Endothelial cell of umbilical vein (primary cell): ENCODE results near the gene AGPS. TPM values are rescaled to one million over a fixed set of nuclear protein-coding genes. Genes with fewer than 3 reads are reported as not detected.

ENCODE experiments used
- BruUV-seq: library from RNA; stranded (reverse); fragments of 400-500 nt; replicated peaks from 2 replicates; lab custom pipeline; 2021; lab: Mats Ljungman, UMichigan
- CTCF ChIA-PET: fragments of 300-600, 350-600 bp; sonication (Branson Sonifier 250); formaldehyde crosslinking; loops from one replicate; lab custom pipeline; 2021; ENCODE audit warnings: antibody characterized with exemption, inconsistent platforms; lab: Charles Lee
- POLR2A ChIA-PET: fragments of 300-600, 350-600 bp; sonication (Branson Sonifier 250); formaldehyde crosslinking; loops from one replicate; lab custom pipeline; 2021; ENCODE audit warnings: antibody characterized with exemption, inconsistent platforms; lab: Charles Lee
- DNase-seq: peaks from one replicate; pipeline ENCODE4 v3.0.0-alpha.2; 2011; ENCODE audit warnings: low read depth, low spot score
- FAIRE-seq: peaks from 2 replicates; lab custom pipeline; 2011; peaks lifted over from hg19 to GRCh38; lab: Jason Lieb, UNC
- H2AFZ ChIP-seq: 2 replicates; pipeline ENCODE4 v1.6.0; 2012; ENCODE audit warnings: low read depth, low read length, control low read depth, inconsistent platforms
- H3K27ac ChIP-seq: 2 replicates; pipeline ENCODE4 v1.5.1; 2011; ENCODE audit warnings: low read depth, mild to moderate bottlenecking, control low read depth, low read length, moderate library complexity; ENCODE audit not compliant: insufficient read depth
- H3K27me3 ChIP-seq, 2 experiments: 2 replicates each; pipeline versions ENCODE4 v1.6.0 to v1.6.1; 2011; ENCODE audit warnings: low read length in 2 of 2, mixed read lengths in 1 of 2; ENCODE audit not compliant: control insufficient read depth in 2 of 2, insufficient read depth in 2 of 2
- H3K36me3 ChIP-seq, 2 experiments: 2 replicates in 1 of 2; 3 replicates in 1 of 2; pipeline ENCODE4 v1.5.1; 2011; ENCODE audit warnings: low read length in 2 of 2, mild to moderate bottlenecking in 1 of 2, moderate library complexity in 1 of 2; ENCODE audit not compliant: control insufficient read depth in 2 of 2, insufficient read depth in 2 of 2; ENCODE audit errors: extremely low read depth in 1 of 2
- H3K4me1 ChIP-seq: 3 replicates; pipeline ENCODE4 v1.5.1; 2011; ENCODE audit warnings: mild to moderate bottlenecking, low read length; ENCODE audit not compliant: control insufficient read depth, insufficient read depth; ENCODE audit errors: extremely low read depth
- H3K4me2 ChIP-seq: 2 replicates; pipeline ENCODE4 v1.6.1; 2011; ENCODE audit warnings: low read length, control low read depth, mixed read lengths; ENCODE audit not compliant: insufficient read depth
- H3K4me3 ChIP-seq, 3 experiments: fragments of 200-600 bp in 1 of 3; sonication (generic), shearing (Covaris generic) in 1 of 3; replicated peaks in 1 of 3; 2 replicates each; pipeline ENCODE4 v1.5.1; 2011 to 2016; ENCODE audit warnings: control low read depth in 3 of 3, low read length in 3 of 3, mild to moderate bottlenecking in 2 of 3, inconsistent platforms in 1 of 3, low read depth in 1 of 3, moderate library complexity in 1 of 3; ENCODE audit not compliant: insufficient read depth in 1 of 3
- H3K79me2 ChIP-seq: 2 replicates; pipeline ENCODE4 v1.6.0; 2012; ENCODE audit warnings: low read length, inconsistent platforms; ENCODE audit not compliant: control insufficient read depth, insufficient read depth
- H3K9ac ChIP-seq: replicated peaks from 2 replicates; pipeline ENCODE3; 2011; ENCODE audit warnings: low read length, control low read depth; ENCODE audit not compliant: insufficient read depth; ENCODE audit errors: extremely low read depth
- H3K9me1 ChIP-seq: replicated peaks from 3 replicates; pipeline ENCODE4 v1.6.0; 2011; ENCODE audit warnings: mild to moderate bottlenecking, low read length; ENCODE audit not compliant: control insufficient read depth, insufficient read depth; ENCODE audit errors: extremely low read depth
- H3K9me3 ChIP-seq: replicated peaks from 2 replicates; pipeline ENCODE4 v1.5.1; 2012; ENCODE audit warnings: low read length, inconsistent platforms; ENCODE audit not compliant: control insufficient read depth, insufficient read depth
- H4K20me1 ChIP-seq: replicated peaks from 2 replicates; pipeline ENCODE3; 2011; ENCODE audit warnings: mild to moderate bottlenecking, low read length; ENCODE audit not compliant: control insufficient read depth, insufficient read depth; ENCODE audit errors: extremely low read depth
- EZH2 ChIP-seq: IDR thresholded peaks from 2 replicates; pipeline ENCODE4 v1.6.1; 2012; ENCODE audit warnings: borderline replicate concordance, low read depth, mild to moderate bottlenecking, moderate library complexity, low read length, inconsistent platforms; ENCODE audit not compliant: severe bottlenecking
- FOS ChIP-seq: IDR thresholded peaks from 2 replicates; pipeline ENCODE4 v1.6.1; 2011; ENCODE audit warnings: mild to moderate bottlenecking, low read length, moderate library complexity, borderline replicate concordance; ENCODE audit not compliant: insufficient read depth
- GATA2 ChIP-seq: IDR thresholded peaks from 2 replicates; pipeline ENCODE4 v1.7.0; 2011; ENCODE audit warnings: low read depth, mild to moderate bottlenecking, moderate library complexity, mixed read lengths, low read length; ENCODE audit not compliant: insufficient read length, insufficient read depth
- JUN ChIP-seq: IDR thresholded peaks from 2 replicates; pipeline ENCODE4 v1.6.1; 2011; ENCODE audit warnings: borderline replicate concordance, low read depth; ENCODE audit not compliant: insufficient read length, insufficient read depth
- MYC ChIP-seq: IDR thresholded peaks from one replicate; pipeline ENCODE4 v1.6.1; 2011; ENCODE audit warnings: mild to moderate bottlenecking, low read depth, low read length
- POLR2A ChIP-seq: IDR thresholded peaks from 2 replicates; pipeline ENCODE4 v1.6.1; 2012; ENCODE audit warnings: low read depth, mild to moderate bottlenecking, control low read depth, low read length
- POLR2AphosphoS5 ChIP-seq: IDR thresholded peaks from 2 replicates; pipeline ENCODE4 v1.6.1; 2012; ENCODE audit warnings: low read depth, mild to moderate bottlenecking, control low read depth, low read length, moderate library complexity; ENCODE audit not compliant: insufficient read depth
- dilution Hi-C: fragments of 300-500 bp; cut with MboI; formaldehyde crosslinking; loops from one replicate; pipeline ENCODE4 v1.15.0; 2019; ENCODE audit warnings: low sequenced_read_pairs; ENCODE audit not compliant: extremely low pct_ligation_motif_present
- intact Hi-C: fragments of 100-400 bp; cut with micrococcal nuclease; formaldehyde crosslinking; loops from one replicate; pipeline ENCODE4 v1.10.0; 2022
- polyA plus RNA-seq, 4 experiments: library from polyadenylated mRNA; depleted of rRNA in 3 of 4; stranded (reverse) in 3 of 4; unstranded in 1 of 4; fragments of >200 nt; gene quantifications; 2 replicates each; pipeline versions ENCODE4 v1.2.1 to v1.2.3, GENCODE V29; 2011 to 2012; ENCODE audit warnings: missing spikeins in 1 of 4
- total RNA-seq: library from RNA; stranded (reverse); gene quantifications from 2 replicates; pipeline ENCODE4 v1.2.3, GENCODE V29; 2021
- TF ChIP-seq, protein P1 (sequence below), 2 donors: IDR thresholded peaks; 1 replicate in 1 of 2; 2 replicates in 1 of 2; pipeline ENCODE4 v1.5.1; 2011; ENCODE audit warnings: low read length in 2 of 2, mild to moderate bottlenecking in 2 of 2, moderate library complexity in 2 of 2, control low read depth in 1 of 2, inconsistent platforms in 1 of 2, low read depth in 1 of 2; ENCODE audit not compliant: insufficient read depth in 1 of 2; ENCODE audit errors: extremely low read depth in 1 of 2
- TF ChIP-seq, protein P2 (sequence below): IDR thresholded peaks from 2 replicates; pipeline ENCODE4 v1.6.1; 2011; ENCODE audit not compliant: insufficient read depth, insufficient read length

Gene AGPS
- total and polyA plus RNA-seq, 2 donors (not counting 3 experiments of a cell fraction or from before 2014, with no cell fraction given), result 10.1 to 96.5 TPM

- no TSS peak for BruUV-seq
- intact Hi-C loops, result loop anchor here (5.0 kb wide), 1 partner anchor 156 kb away; no protein-coding TSS in a partner anchor
- H3K4me3 ChIP-seq, result no peak overlapping the region
Observed at GRCh38 chr2:177398791-177399190, 6.2 kb downstream of the AGPS start.

DNA sequence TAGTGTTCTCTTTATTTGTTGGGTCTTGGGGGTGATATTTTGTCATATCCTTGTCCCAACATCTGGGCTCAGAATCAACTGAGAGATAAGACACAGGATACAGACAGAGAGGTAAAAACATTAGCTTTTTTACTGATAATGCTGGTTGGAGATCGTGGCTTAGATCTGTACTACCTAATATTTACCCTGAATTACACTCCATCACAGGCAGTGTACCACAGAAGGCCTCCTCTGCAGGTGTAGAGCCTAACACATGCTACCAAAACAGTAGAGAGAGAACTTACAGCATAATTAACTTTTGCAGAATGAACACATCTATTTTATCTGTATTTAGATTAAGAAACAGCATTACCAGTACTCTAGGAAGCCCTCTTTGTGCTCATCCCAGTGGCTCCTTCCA is 6.8 kb downstream of the AGPS start:
- ChIA-PET CTCF (no interaction called here), POLR2A (no interaction called here)
- intact Hi-C loops (loop anchor here (5.0 kb wide), 1 partner anchor 157 kb away; no protein-coding TSS in a partner anchor), dilution Hi-C loops (loop anchor here (10.0 kb wide), 1 partner anchor 235 kb away; no protein-coding TSS in a partner anchor)
- Histone ChIP-seq H3K9me1 (no peaks in the 10 kb centered on the region), H3K27me3 (no peaks in the 10 kb centered on the region), H3K9ac (no peak overlapping the region), H3K79me2 (peaks cover 86% of the 10 kb centered on the region), H3K9me3 (no peaks in the 10 kb centered on the region), H2AFZ (no peak overlapping the region), H4K20me1 (peaks cover 2% of the 10 kb centered on the region), H3K4me3 (no peak overlapping the region), H3K4me1 (peaks cover 76% of the 10 kb centered on the region), H3K36me3 (no peaks in the 10 kb centered on the region), H3K27ac (no peak overlapping the region), H3K4me2 (peak overlapping the region; percentile 34)
- FAIRE-seq, result no peak
- BruUV-seq, result no TSS peak
- DNase-seq, result no peak
- TF ChIP-seq POLR2A, result no peak
- TF ChIP-seq EZH2, result no peak
- no peak for TF ChIP-seq FOS
- TF ChIP-seq JUN, result no peak
- TF ChIP-seq, protein P1, sequence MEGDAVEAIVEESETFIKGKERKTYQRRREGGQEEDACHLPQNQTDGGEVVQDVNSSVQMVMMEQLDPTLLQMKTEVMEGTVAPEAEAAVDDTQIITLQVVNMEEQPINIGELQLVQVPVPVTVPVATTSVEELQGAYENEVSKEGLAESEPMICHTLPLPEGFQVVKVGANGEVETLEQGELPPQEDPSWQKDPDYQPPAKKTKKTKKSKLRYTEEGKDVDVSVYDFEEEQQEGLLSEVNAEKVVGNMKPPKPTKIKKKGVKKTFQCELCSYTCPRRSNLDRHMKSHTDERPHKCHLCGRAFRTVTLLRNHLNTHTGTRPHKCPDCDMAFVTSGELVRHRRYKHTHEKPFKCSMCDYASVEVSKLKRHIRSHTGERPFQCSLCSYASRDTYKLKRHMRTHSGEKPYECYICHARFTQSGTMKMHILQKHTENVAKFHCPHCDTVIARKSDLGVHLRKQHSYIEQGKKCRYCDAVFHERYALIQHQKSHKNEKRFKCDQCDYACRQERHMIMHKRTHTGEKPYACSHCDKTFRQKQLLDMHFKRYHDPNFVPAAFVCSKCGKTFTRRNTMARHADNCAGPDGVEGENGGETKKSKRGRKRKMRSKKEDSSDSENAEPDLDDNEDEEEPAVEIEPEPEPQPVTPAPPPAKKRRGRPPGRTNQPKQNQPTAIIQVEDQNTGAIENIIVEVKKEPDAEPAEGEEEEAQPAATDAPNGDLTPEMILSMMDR (IDR thresholded peaks at IDR 0.05; ENCODE audit: extremely low read depth in 1 of 2, insufficient read depth in 1 of 2, low read depth in 1 of 2, low read length in 2 of 2), result no peak
- TF ChIP-seq POLR2AphosphoS5, result no peak
- TF ChIP-seq MYC, result no peak
- TF ChIP-seq, protein P2, sequence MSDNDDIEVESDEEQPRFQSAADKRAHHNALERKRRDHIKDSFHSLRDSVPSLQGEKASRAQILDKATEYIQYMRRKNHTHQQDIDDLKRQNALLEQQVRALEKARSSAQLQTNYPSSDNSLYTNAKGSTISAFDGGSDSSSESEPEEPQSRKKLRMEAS, result no peak
- TF ChIP-seq GATA2, result no peak

More at GRCh38 chr2:177398791-177399190, 6.2 kb downstream of the AGPS start:
- DNase-seq (no peak), FAIRE-seq (no peak)
- dilution Hi-C loops, result loop anchor here (10.0 kb wide), 1 partner anchor 234 kb away; no protein-coding TSS in a partner anchor
- Histone ChIP-seq H3K4me1 (peaks cover 76% of the 10 kb centered on the region), H3K79me2 (peaks cover 86% of the 10 kb centered on the region), H2AFZ (no peak overlapping the region), H3K9me1 (no peaks in the 10 kb centered on the region), H3K27ac (peak overlapping the region; percentile 23), H3K9me3 (no peaks in the 10 kb centered on the region), H3K27me3 (no peaks in the 10 kb centered on the region), H3K36me3 (no peaks in the 10 kb centered on the region), H3K9ac (no peak overlapping the region), H4K20me1 (peaks cover 2% of the 10 kb centered on the region), H3K4me2 (peak overlapping the region; percentile 34)
- ChIA-PET CTCF (interaction anchor here (1.4 kb wide), 1 partner anchor 234 kb away, joined by 6 read pairs; no protein-coding TSS in a partner anchor), POLR2A (no interaction called here)
- TF ChIP-seq POLR2A, result no peak
- no peak for TF ChIP-seq EZH2
- TF ChIP-seq, protein P2, result no peak
- TF ChIP-seq GATA2, result no peak
- no peak for TF ChIP-seq POLR2AphosphoS5
- no peak for TF ChIP-seq JUN
